ENCODE results near the gene GYS1. TPM values are rescaled to one million over a fixed set of nuclear protein-coding genes. Genes with fewer than 3 reads are reported as not detected.

The GYS1 gene
- total RNA-seq, 4 donors from 2014 or later = 31.8 to 107 (median 40.9) TPM

DNA sequence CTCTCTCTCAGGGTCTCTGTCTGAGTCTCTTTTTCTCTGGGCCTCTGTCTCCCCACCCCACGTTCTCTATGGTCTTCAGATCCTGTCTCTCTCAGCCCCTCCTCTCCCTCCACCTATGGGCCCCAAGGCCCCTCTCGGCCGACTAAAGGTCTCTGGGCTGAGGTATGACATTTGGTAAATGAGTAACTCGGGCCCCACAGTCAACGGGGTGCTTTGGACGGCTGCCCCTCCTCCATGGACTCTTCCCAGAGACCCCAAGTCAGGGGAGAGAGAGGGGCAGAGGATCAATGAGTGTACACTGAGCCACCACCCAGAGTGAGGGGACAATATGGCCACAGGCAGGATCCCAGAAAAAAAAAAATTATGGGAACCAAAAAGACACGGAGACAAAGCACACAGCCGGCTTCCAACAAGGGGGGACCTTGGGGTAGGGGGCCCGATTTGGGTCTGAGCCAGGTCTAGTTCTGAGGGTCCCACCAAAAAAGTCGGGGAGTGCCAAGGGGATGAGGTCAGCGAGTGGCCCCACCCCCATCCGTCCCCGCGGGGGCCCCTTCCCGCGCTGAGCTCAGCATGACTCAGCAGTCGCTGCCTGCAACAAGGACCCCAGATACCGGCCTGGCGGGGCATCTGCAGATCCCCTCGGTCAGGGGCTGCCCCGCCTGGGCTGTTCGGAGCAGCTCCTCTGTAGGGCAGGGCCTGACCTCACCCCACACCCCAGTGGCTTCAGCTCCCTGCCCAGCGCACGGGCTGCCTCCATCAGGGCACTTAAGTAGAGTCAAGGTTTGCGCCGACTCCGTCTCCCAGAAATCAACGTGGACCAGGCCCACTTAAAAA, 29.5 kb downstream of the GYS1 start:
- Histone ChIP-seq H3K9me3 (no peaks in the 10 kb centered on the region), H3K27me3 (no peaks in the 10 kb centered on the region), H3K4me3 (peak overlapping the region in 2 of 4 donors; percentile 81 to 99), H3K27ac (peak overlapping the region; percentile 94 to 97 (median 96)), H3K36me3 (peaks cover 0 to 10% (median 3%) of the 10 kb centered on the region in 4 donors), H3K4me1 (peaks cover 37 to 73% (median 63%) of the 10 kb centered on the region in 4 donors)
- WGBS, 2 donors (ENCODE audit: low coverage in 1 of 2) = 5 to 7% methylated on average over 4 to 16 of the region's 28 CpGs
- TF ChIP-seq POLR2AphosphoS5 (IDR thresholded peaks at IDR 0.05) (peak; percentile 62 to 77 (median 68)), POLR2A (IDR thresholded peaks at IDR 0.05) (peak; percentile 17), EP300 (IDR thresholded peaks at IDR 0.05; ENCODE audit: low read depth) (no peak)
- TF ChIP-seq, protein P1, sequence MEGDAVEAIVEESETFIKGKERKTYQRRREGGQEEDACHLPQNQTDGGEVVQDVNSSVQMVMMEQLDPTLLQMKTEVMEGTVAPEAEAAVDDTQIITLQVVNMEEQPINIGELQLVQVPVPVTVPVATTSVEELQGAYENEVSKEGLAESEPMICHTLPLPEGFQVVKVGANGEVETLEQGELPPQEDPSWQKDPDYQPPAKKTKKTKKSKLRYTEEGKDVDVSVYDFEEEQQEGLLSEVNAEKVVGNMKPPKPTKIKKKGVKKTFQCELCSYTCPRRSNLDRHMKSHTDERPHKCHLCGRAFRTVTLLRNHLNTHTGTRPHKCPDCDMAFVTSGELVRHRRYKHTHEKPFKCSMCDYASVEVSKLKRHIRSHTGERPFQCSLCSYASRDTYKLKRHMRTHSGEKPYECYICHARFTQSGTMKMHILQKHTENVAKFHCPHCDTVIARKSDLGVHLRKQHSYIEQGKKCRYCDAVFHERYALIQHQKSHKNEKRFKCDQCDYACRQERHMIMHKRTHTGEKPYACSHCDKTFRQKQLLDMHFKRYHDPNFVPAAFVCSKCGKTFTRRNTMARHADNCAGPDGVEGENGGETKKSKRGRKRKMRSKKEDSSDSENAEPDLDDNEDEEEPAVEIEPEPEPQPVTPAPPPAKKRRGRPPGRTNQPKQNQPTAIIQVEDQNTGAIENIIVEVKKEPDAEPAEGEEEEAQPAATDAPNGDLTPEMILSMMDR (IDR thresholded peaks at IDR 0.05) = no peak
- in situ Hi-C loops (cut with MboI; ENCODE audit: low pct_ligation_motif_present in 1 of 4, low pct_unique_long_range_greater_than_20kb in 1 of 4, low sequenced_read_pairs in 3 of 4) (loop anchor here in 1 of 4 donors (25.0 kb wide), 1 partner anchor 101 kb away; the partner anchor contains the start of genes PLEKHA4 and PPP1R15A), intact Hi-C loops (cut with DNase I; ENCODE audit: low total_unique reads) (loop anchor here (10.0 kb wide), 2 partner anchors 59 to 89 kb away; partner anchors contain the start of genes NUCB1 and PPP1R15A)
- peak; percentile 88 for DNase-seq

DNA sequence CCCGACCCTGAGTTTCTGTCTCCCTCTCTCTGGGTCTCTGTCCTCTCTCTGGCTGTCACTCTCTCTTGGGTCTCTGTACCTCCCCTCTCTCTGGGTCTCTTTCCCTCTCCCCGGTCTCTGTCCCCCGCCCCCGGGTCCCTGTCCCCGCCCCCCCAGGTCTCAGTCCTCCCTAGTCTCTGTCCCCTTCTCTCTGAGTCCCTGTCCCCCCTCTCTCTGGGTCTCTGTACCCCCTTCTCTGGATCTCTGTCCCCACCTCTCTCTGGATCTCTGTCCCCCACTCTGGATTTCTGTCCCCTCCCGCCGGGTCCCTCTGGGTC, 30.3 kb downstream of the GYS1 start:
- H3K36me3 ChIP-seq = peaks cover 0 to 10% (median 3%) of the 10 kb centered on the region in 4 donors
- intact Hi-C loops (cut with DNase I; ENCODE audit: low total_unique reads) (loop anchor here (10.0 kb wide), 2 partner anchors 58 to 88 kb away; partner anchors contain the start of genes NUCB1 and PPP1R15A), in situ Hi-C loops (cut with MboI; ENCODE audit: low pct_ligation_motif_present in 1 of 4, low pct_unique_long_range_greater_than_20kb in 1 of 4, low sequenced_read_pairs in 3 of 4) (loop anchor here in 1 of 4 donors (25.0 kb wide), 1 partner anchor 101 kb away; the partner anchor contains the start of genes PLEKHA4 and PPP1R15A)
- no peak for DNase-seq
- H3K27ac ChIP-seq = peak overlapping the region; percentile 94 to 97 (median 96)
- no peaks in the 10 kb centered on the region for H3K27me3 ChIP-seq
- no peaks in the 10 kb centered on the region for H3K9me3 ChIP-seq
- peaks cover 37 to 72% (median 63%) of the 10 kb centered on the region in 4 donors for H3K4me1 ChIP-seq
- no peak for TF ChIP-seq POLR2AphosphoS5 (IDR thresholded peaks at IDR 0.05)
- no peak for TF ChIP-seq EP300 (IDR thresholded peaks at IDR 0.05; ENCODE audit: low read depth)
- TF ChIP-seq POLR2A (IDR thresholded peaks at IDR 0.05) = no peak
- TF ChIP-seq, protein P1 (IDR thresholded peaks at IDR 0.05) = no peak
- H3K4me3 ChIP-seq = peak overlapping the region in 1 of 4 donors; percentile 99
- 34% methylated on average over 7 of the region's 7 CpGs; no CpG with 5 or more reads in 1 of the 2 donors for WGBS, 2 donors (ENCODE audit: low coverage in 1 of 2)

DNA sequence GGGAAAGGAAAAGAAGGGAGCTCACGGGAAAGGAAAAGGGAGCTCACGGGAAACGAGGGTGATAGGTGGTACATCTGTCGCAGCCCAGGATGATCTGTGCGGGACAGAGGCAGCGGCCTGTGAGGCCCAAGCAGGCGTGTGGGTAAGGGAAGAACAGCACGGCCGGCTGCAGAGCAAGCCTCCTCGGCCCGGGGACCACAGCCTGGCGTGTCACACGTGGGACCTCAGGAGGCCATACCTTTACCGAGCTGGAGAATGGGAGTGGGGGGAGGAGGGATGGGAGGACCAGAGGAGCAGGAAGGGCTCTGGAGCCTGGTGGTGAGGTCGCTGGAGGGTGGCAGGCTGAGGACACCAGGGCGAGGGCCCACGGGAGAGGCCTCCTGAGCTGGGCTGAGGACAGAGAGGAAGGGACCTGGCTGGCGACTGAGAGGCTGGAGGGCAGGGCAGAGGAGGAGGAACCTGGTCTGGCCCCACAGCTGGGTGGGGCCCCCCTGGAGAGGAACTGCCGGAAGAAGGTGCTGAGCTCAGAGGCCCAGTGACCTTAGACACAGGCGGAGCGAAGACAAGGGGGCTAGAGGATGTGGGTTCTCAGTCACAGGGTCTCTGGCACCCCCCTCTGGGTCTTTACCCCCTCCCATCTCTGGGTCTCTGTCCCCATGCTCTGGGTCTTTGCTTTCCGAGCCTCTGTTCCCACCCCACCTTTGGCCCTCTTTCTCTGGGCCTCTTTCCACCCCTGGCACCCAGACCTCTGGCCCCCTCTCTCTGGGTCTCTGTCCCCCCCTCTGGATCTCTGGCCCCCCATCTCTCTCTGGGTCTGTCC, 30.9 kb downstream of the GYS1 start:
- Histone ChIP-seq H3K27ac (peak overlapping the region; percentile 94 to 97 (median 96)), H3K9me3 (no peaks in the 10 kb centered on the region), H3K27me3 (no peaks in the 10 kb centered on the region), H3K4me1 (peaks cover 34 to 66% (median 59%) of the 10 kb centered on the region in 4 donors), H3K4me3 (peak overlapping the region in 1 of 4 donors; percentile 99), H3K36me3 (peaks cover 0 to 10% (median 3%) of the 10 kb centered on the region in 4 donors)
- intact Hi-C loops (cut with DNase I; ENCODE audit: low total_unique reads) (loop anchor here (10.0 kb wide), 2 partner anchors 57 to 87 kb away; partner anchors contain the start of genes NUCB1 and PPP1R15A), in situ Hi-C loops (cut with MboI; ENCODE audit: low pct_ligation_motif_present in 1 of 4, low pct_unique_long_range_greater_than_20kb in 1 of 4, low sequenced_read_pairs in 3 of 4) (loop anchor here in 1 of 4 donors (25.0 kb wide), 1 partner anchor 100 kb away; the partner anchor contains the start of genes PLEKHA4 and PPP1R15A)
- WGBS, 2 donors (ENCODE audit: low coverage in 1 of 2) = 32 to 38% methylated on average over 19 to 22 of the region's 22 CpGs
- peak; percentile 90 for DNase-seq
- TF ChIP-seq EP300 (IDR thresholded peaks at IDR 0.05; ENCODE audit: low read depth) = no peak
- TF ChIP-seq POLR2A (IDR thresholded peaks at IDR 0.05) = peak; percentile 94
- TF ChIP-seq POLR2AphosphoS5 (IDR thresholded peaks at IDR 0.05) = peak; percentile 82 to 96 (median 93)

DNA sequence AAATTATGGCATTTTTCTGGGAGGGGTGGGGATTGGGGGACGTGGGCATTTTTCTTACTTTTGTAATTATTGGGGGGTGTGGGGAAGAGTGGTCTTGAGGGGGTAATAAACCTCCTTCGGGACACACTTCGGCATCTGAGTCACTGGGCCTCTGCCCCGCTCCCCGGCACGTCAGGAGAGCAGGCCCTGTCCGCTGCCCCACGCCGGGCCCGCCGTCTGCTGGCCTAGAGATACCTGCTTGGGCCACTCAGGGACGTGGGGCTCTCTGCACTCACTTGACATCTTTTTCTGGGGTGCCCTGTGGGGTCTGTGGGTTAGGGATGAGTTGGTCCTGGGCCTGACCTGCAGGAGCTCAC, 31.5 kb downstream of the GYS1 start:
- intact Hi-C loops (cut with DNase I; ENCODE audit: low total_unique reads) = loop anchor here (10.0 kb wide), 2 partner anchors 57 to 87 kb away; partner anchors contain the start of genes NUCB1 and PPP1R15A
- Histone ChIP-seq H3K4me3 (no peak overlapping the region), H3K9me3 (no peaks in the 10 kb centered on the region), H3K27ac (peak overlapping the region; percentile 94 to 97 (median 96)), H3K4me1 (peaks cover 28 to 60% (median 53%) of the 10 kb centered on the region in 4 donors), H3K27me3 (no peaks in the 10 kb centered on the region), H3K36me3 (peaks cover 0 to 6% (median 3%) of the 10 kb centered on the region in 4 donors)
- in situ Hi-C loops (cut with MboI; ENCODE audit: low pct_ligation_motif_present in 1 of 4, low pct_unique_long_range_greater_than_20kb in 1 of 4, low sequenced_read_pairs in 3 of 4) = loop anchor here in 1 of 4 donors (25.0 kb wide), 1 partner anchor 99 kb away; the partner anchor contains the start of genes PLEKHA4 and PPP1R15A
- DNase-seq = no peak
- no peak for TF ChIP-seq POLR2AphosphoS5 (IDR thresholded peaks at IDR 0.05)
- TF ChIP-seq, protein P1 (IDR thresholded peaks at IDR 0.05) = no peak
- TF ChIP-seq EP300 (IDR thresholded peaks at IDR 0.05; ENCODE audit: low read depth) = no peak
- no peak for TF ChIP-seq POLR2A (IDR thresholded peaks at IDR 0.05)
- 77% methylated on average over 12 of the region's 12 CpGs; no CpG with 5 or more reads in 1 of the 2 donors for WGBS, 2 donors (ENCODE audit: low coverage in 1 of 2)
